Neural progenitor cell (in vitro differentiated cells): ENCODE results near the gene DDHD1. TPM values are rescaled to one million over a fixed set of nuclear protein-coding genes. Genes with fewer than 3 reads are reported as not detected.

Experiments used
- DNase-seq: peaks from one replicate; pipeline ENCODE4 v3.0.0-alpha.2; 2016; ENCODE audit warnings: low spot score
- H2AFZ ChIP-seq: fragments of 200-600 bp; sonication (generic); replicated peaks from 2 replicates; pipeline ENCODE4 v1.6.1; 2016; ENCODE audit warnings: antibody characterized with exemption
- H3F3A ChIP-seq: fragments of 200-600 bp; sonication (generic); 2 replicates; pipeline ENCODE4 v1.6.1; 2016; ENCODE audit warnings: antibody characterized with exemption, low read depth
- H3K27ac ChIP-seq: fragments of 200-600 bp; sonication (generic); 2 replicates; pipeline ENCODE4 v1.5.1; 2016; ENCODE audit warnings: mild to moderate bottlenecking
- H3K27me3 ChIP-seq: fragments of 200-600 bp; sonication (generic); 2 replicates; pipeline ENCODE4 v1.6.1; 2016; ENCODE audit warnings: mild to moderate bottlenecking, moderate library complexity
- H3K36me3 ChIP-seq: fragments of 200-600 bp; sonication (generic); 2 replicates; pipeline ENCODE4 v1.5.1; 2016
- H3K4me1 ChIP-seq: fragments of 200-600 bp; sonication (generic); 2 replicates; pipeline ENCODE4 v1.6.1; 2016; ENCODE audit warnings: mixed run types
- H3K4me2 ChIP-seq: fragments of 200-600 bp; sonication (generic); 2 replicates; pipeline ENCODE4 v1.6.1; 2016
- H3K4me3 ChIP-seq: fragments of 200-600 bp; sonication (generic); 2 replicates; pipeline ENCODE4 v1.5.1; 2016
- H3K79me2 ChIP-seq: fragments of 200-600 bp; sonication (generic); 2 replicates; pipeline ENCODE4 v1.6.1; 2016; ENCODE audit warnings: low read depth
- H3K9ac ChIP-seq: fragments of 200-600 bp; sonication (generic); 2 replicates; pipeline ENCODE4 v1.6.1; 2016
- H3K9me3 ChIP-seq: fragments of 200-600 bp; sonication (generic); 2 replicates; pipeline ENCODE4 v1.5.1; 2016; ENCODE audit warnings: low read depth
- H4K20me1 ChIP-seq: fragments of 200-600 bp; sonication (generic); 2 replicates; pipeline ENCODE4 v1.6.1; 2016; ENCODE audit warnings: low read depth
- H3K27ac Mint-ChIP-seq: 3 replicates; pipeline ENCODE4 v1.8.0; 2021; ENCODE audit warnings: mixed read lengths
- H3K27me3 Mint-ChIP-seq: 2 replicates; pipeline ENCODE4 v1.8.0; 2022; ENCODE audit warnings: low read depth, mild to moderate bottlenecking, inconsistent platforms, moderate library complexity, mixed read lengths; ENCODE audit not compliant: insufficient read depth
- H3K36me3 Mint-ChIP-seq: 3 replicates; pipeline ENCODE4 v1.8.0; 2021; ENCODE audit warnings: mixed read lengths
- H3K4me1 Mint-ChIP-seq: 3 replicates; pipeline ENCODE4 v1.8.0; 2021; ENCODE audit warnings: mixed read lengths
- H3K4me3 Mint-ChIP-seq: 3 replicates; pipeline ENCODE4 v1.8.0; 2021; ENCODE audit warnings: mild to moderate bottlenecking, moderate library complexity, mixed read lengths
- H3K9me3 Mint-ChIP-seq: 3 replicates; pipeline ENCODE4 v1.8.0; 2020; ENCODE audit warnings: mixed read lengths
- EZH2 ChIP-seq: fragments of 200-600 bp; sonication (generic); IDR thresholded peaks from 2 replicates; pipeline ENCODE4 v1.6.1; 2017; ENCODE audit warnings: antibody characterized with exemption, mild to moderate bottlenecking, moderate library complexity
- EZH2phosphoT487 ChIP-seq: fragments of 200-600 bp; sonication (generic); IDR thresholded peaks from 2 replicates; pipeline ENCODE4 v1.6.1; 2017; ENCODE audit warnings: antibody characterized with exemption
- small RNA-seq: library from RNA; depleted of rRNA; stranded (forward); fragments of <200 nt; gene quantifications from one replicate; pipeline ENCODE3, GENCODE V24; 2015
- total RNA-seq: library from RNA; depleted of rRNA; stranded (reverse); fragments of >200 nt; gene quantifications from 2 replicates; pipeline ENCODE4 v1.2.3, GENCODE V29; 2015; ENCODE audit warnings: low replicate concordance
- TF ChIP-seq, protein P1 (sequence below): fragments of 200-600 bp; sonication (generic); IDR thresholded peaks from 2 replicates; pipeline ENCODE4 v1.5.1; 2017; ENCODE audit warnings: antibody characterized with exemption, mild to moderate bottlenecking

Gene DDHD1
- total RNA-seq, 1 donor from 2014 or later: 30.2 TPM

- TF ChIP-seq EZH2phosphoT487 (no peak), EZH2 (no peak)
- Histone ChIP-seq H3K4me2 (no peak overlapping the region), H2AFZ (no peak overlapping the region), H3K79me2 (no peaks in the 10 kb centered on the region), H3F3A (no peaks in the 10 kb centered on the region), H3K27me3 (no peaks in the 10 kb centered on the region), H3K36me3 (no peaks in the 10 kb centered on the region), H4K20me1 (no peaks in the 10 kb centered on the region), H3K27ac (no peak overlapping the region), H3K4me1 (no peaks in the 10 kb centered on the region), H3K9me3 (no peaks in the 10 kb centered on the region), H3K4me3 (no peak overlapping the region), H3K9ac (no peak overlapping the region)
- Mint-ChIP-seq H3K27ac (no peak overlapping the region), H3K36me3 (no peaks in the 10 kb centered on the region), H3K4me3 (no peak overlapping the region), H3K9me3 (no peaks in the 10 kb centered on the region), H3K4me1 (no peaks in the 10 kb centered on the region), H3K27me3 (no peaks in the 10 kb centered on the region)
- DNase-seq: no peak
These were observed 160.8 kb downstream of the DDHD1 start for GRCh38 chr14:52992236-52992870.

GRCh38 chr14:52988139-52988538 is 165.0 kb downstream of the DDHD1 start:
- H2AFZ ChIP-seq: no peak overlapping the region
- H3K4me1 ChIP-seq: no peaks in the 10 kb centered on the region
- H3K4me3 Mint-ChIP-seq: no peak overlapping the region
- H3K27ac ChIP-seq: no peak overlapping the region
- no peaks in the 10 kb centered on the region for H3K36me3 ChIP-seq
- H3K9me3 Mint-ChIP-seq: no peaks in the 10 kb centered on the region
- no peak overlapping the region for H3K27ac Mint-ChIP-seq
- TF ChIP-seq EZH2phosphoT487 (no peak), EZH2 (no peak)
- TF ChIP-seq, protein P1, sequence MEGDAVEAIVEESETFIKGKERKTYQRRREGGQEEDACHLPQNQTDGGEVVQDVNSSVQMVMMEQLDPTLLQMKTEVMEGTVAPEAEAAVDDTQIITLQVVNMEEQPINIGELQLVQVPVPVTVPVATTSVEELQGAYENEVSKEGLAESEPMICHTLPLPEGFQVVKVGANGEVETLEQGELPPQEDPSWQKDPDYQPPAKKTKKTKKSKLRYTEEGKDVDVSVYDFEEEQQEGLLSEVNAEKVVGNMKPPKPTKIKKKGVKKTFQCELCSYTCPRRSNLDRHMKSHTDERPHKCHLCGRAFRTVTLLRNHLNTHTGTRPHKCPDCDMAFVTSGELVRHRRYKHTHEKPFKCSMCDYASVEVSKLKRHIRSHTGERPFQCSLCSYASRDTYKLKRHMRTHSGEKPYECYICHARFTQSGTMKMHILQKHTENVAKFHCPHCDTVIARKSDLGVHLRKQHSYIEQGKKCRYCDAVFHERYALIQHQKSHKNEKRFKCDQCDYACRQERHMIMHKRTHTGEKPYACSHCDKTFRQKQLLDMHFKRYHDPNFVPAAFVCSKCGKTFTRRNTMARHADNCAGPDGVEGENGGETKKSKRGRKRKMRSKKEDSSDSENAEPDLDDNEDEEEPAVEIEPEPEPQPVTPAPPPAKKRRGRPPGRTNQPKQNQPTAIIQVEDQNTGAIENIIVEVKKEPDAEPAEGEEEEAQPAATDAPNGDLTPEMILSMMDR: no peak
- peaks cover 3% of the 10 kb centered on the region for H3K27me3 Mint-ChIP-seq
- no peaks in the 10 kb centered on the region for H3K27me3 ChIP-seq
- H3K9ac ChIP-seq: no peak overlapping the region
- no peaks in the 10 kb centered on the region for H3F3A ChIP-seq
- H3K79me2 ChIP-seq: no peaks in the 10 kb centered on the region
- H3K4me2 ChIP-seq: no peak overlapping the region
- H3K36me3 Mint-ChIP-seq: no peaks in the 10 kb centered on the region
- H3K4me1 Mint-ChIP-seq: no peaks in the 10 kb centered on the region
- H3K9me3 ChIP-seq: no peaks in the 10 kb centered on the region
- H4K20me1 ChIP-seq: no peaks in the 10 kb centered on the region
- no peak for DNase-seq
- H3K4me3 ChIP-seq: no peak overlapping the region

- Histone ChIP-seq H3K9me3 (no peaks in the 10 kb centered on the region), H3K4me1 (no peaks in the 10 kb centered on the region), H3K79me2 (no peaks in the 10 kb centered on the region), H3K27ac (no peak overlapping the region), H3K27me3 (no peaks in the 10 kb centered on the region), H3K4me2 (no peak overlapping the region), H3K4me3 (no peak overlapping the region), H3K36me3 (no peaks in the 10 kb centered on the region), H3K9ac (no peak overlapping the region), H2AFZ (no peak overlapping the region), H4K20me1 (no peaks in the 10 kb centered on the region), H3F3A (no peaks in the 10 kb centered on the region)
- H3K27me3 Mint-ChIP-seq: peaks cover 3% of the 10 kb centered on the region
- no peaks in the 10 kb centered on the region for H3K4me1 Mint-ChIP-seq
- no peaks in the 10 kb centered on the region for H3K36me3 Mint-ChIP-seq
- no peak overlapping the region for H3K4me3 Mint-ChIP-seq
- DNase-seq: no peak
- no peaks in the 10 kb centered on the region for H3K9me3 Mint-ChIP-seq
- TF ChIP-seq EZH2 (no peak), EZH2phosphoT487 (no peak)
- no peak overlapping the region for H3K27ac Mint-ChIP-seq
These were observed 165.6 kb downstream of the DDHD1 start for GRCh38 chr14:52987514-52987913.

GRCh38 chr14:52987042-52987441 is 166.1 kb downstream of the DDHD1 start:
- H3K4me3 Mint-ChIP-seq: no peak overlapping the region
- no peaks in the 10 kb centered on the region for H3K4me1 ChIP-seq
- H3K27me3 Mint-ChIP-seq: peaks cover 3% of the 10 kb centered on the region
- no peaks in the 10 kb centered on the region for H4K20me1 ChIP-seq
- H3K9me3 Mint-ChIP-seq: no peaks in the 10 kb centered on the region
- H3K36me3 Mint-ChIP-seq: no peaks in the 10 kb centered on the region
- TF ChIP-seq EZH2: no peak
- TF ChIP-seq, protein P1: no peak
- TF ChIP-seq EZH2phosphoT487: no peak
- no peaks in the 10 kb centered on the region for H3K27me3 ChIP-seq
- H3K27ac Mint-ChIP-seq: no peak overlapping the region
- H2AFZ ChIP-seq: no peak overlapping the region
- no peaks in the 10 kb centered on the region for H3K79me2 ChIP-seq
- no peak overlapping the region for H3K4me2 ChIP-seq
- H3K36me3 ChIP-seq: no peaks in the 10 kb centered on the region
- no peak overlapping the region for H3K4me3 ChIP-seq
- no peak for DNase-seq
- H3K4me1 Mint-ChIP-seq: no peaks in the 10 kb centered on the region
- no peaks in the 10 kb centered on the region for H3F3A ChIP-seq
- H3K27ac ChIP-seq: no peak overlapping the region
- no peaks in the 10 kb centered on the region for H3K9me3 ChIP-seq
- no peak overlapping the region for H3K9ac ChIP-seq

Small RNA genes within 50 kb of the gene (small RNA-seq; reads per million reads assigned to genes)
- not detected for gene AL352979.1

Other genes starting within 250 kb of the DDHD1 start
- 114 and 166 TPM in 2 replicates for gene FERMT2, start 202.3 kb downstream of the DDHD1 start, total RNA-seq